ENCODE data around the gene KCNG2. TPM values are rescaled to one million over a fixed set of nuclear protein-coding genes. Genes with fewer than 3 reads are reported as not detected.

KCNG2 gene
- total and polyA plus RNA-seq, 4 donors: 0.03 to 0.23 (median 0.08) TPM; not detected in 1

DNA sequence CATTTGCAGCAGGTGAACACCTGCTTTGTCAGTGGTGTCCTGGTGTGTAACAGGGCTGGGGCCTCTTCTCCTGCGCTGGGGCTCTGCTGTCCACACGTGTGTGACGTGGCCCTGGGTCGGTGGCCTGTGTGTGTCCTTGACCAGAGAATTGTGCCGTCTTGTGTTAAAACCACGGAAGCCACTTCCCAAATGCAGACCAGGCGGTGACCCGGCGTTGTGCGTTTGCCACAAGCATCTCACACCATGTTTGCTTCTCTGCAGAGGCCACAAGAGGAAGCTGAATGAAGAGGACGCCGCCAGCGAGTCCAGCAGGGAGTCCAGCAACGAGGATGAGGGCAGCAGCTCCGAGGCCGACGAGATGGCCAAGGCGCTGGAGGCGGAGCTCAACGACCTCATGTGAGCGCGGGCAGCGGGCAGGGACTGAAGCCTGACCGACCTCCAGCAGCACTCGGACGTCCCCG is 44.3 kb upstream of the KCNG2 start:
- DNase-seq (ENCODE audit: low spot score): no peak
- Histone ChIP-seq H3K9ac (ENCODE audit: low read depth in 1 of 2, low read length in 2 of 2) (no peak overlapping the region), H3K27ac (ENCODE audit: low read depth in 1 of 2, low read length in 2 of 2) (no peak overlapping the region), H3K27me3 (ENCODE audit: control insufficient read depth in 4 of 4, insufficient read depth in 4 of 4, low read length in 3 of 4) (no peaks in the 10 kb centered on the region), H3K36me3 (ENCODE audit: control insufficient read depth in 4 of 4, insufficient read depth in 3 of 4, low read depth in 1 of 4, low read length in 3 of 4) (peaks cover 3 to 24% (median 13%) of the 10 kb centered on the region in 4 donors), H3K4me3 (ENCODE audit: low read depth in 1 of 3, low read length in 3 of 3) (no peak overlapping the region), H3K9me3 (ENCODE audit: control insufficient read depth in 4 of 4, low read length in 3 of 4) (no peaks in the 10 kb centered on the region), H3K4me1 (ENCODE audit: control insufficient read depth in 4 of 4, insufficient read depth in 4 of 4, low read length in 3 of 4) (no peaks in the 10 kb centered on the region)
- WGBS: 92% methylated on average over 27 of the region's 27 CpGs
- TF ChIP-seq NR2F2 (IDR thresholded peaks at IDR 0.05): no peak
- TF ChIP-seq HNF4G (IDR thresholded peaks at IDR 0.05): no peak
- TF ChIP-seq SP1 (IDR thresholded peaks at IDR 0.05): no peak
- TF ChIP-seq GABPA (IDR thresholded peaks at IDR 0.05 in 1 of 2, conservative IDR thresholded peaks at IDR 0.05 in 1 of 2): no peak
- TF ChIP-seq YY1 (IDR thresholded peaks at IDR 0.05): no peak
- no peak for TF ChIP-seq FOXA2 (IDR thresholded peaks at IDR 0.05)
- TF ChIP-seq, protein P1, sequence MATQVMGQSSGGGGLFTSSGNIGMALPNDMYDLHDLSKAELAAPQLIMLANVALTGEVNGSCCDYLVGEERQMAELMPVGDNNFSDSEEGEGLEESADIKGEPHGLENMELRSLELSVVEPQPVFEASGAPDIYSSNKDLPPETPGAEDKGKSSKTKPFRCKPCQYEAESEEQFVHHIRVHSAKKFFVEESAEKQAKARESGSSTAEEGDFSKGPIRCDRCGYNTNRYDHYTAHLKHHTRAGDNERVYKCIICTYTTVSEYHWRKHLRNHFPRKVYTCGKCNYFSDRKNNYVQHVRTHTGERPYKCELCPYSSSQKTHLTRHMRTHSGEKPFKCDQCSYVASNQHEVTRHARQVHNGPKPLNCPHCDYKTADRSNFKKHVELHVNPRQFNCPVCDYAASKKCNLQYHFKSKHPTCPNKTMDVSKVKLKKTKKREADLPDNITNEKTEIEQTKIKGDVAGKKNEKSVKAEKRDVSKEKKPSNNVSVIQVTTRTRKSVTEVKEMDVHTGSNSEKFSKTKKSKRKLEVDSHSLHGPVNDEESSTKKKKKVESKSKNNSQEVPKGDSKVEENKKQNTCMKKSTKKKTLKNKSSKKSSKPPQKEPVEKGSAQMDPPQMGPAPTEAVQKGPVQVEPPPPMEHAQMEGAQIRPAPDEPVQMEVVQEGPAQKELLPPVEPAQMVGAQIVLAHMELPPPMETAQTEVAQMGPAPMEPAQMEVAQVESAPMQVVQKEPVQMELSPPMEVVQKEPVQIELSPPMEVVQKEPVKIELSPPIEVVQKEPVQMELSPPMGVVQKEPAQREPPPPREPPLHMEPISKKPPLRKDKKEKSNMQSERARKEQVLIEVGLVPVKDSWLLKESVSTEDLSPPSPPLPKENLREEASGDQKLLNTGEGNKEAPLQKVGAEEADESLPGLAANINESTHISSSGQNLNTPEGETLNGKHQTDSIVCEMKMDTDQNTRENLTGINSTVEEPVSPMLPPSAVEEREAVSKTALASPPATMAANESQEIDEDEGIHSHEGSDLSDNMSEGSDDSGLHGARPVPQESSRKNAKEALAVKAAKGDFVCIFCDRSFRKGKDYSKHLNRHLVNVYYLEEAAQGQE (IDR thresholded peaks at IDR 0.05): no peak
- TF ChIP-seq TAF1 (conservative IDR thresholded peaks at IDR 0.05): no peak
- TF ChIP-seq JUND (IDR thresholded peaks at IDR 0.05): no peak
- no peak for TF ChIP-seq EGR1 (IDR thresholded peaks at IDR 0.05; ENCODE audit: low read depth in 2 of 2)

DNA sequence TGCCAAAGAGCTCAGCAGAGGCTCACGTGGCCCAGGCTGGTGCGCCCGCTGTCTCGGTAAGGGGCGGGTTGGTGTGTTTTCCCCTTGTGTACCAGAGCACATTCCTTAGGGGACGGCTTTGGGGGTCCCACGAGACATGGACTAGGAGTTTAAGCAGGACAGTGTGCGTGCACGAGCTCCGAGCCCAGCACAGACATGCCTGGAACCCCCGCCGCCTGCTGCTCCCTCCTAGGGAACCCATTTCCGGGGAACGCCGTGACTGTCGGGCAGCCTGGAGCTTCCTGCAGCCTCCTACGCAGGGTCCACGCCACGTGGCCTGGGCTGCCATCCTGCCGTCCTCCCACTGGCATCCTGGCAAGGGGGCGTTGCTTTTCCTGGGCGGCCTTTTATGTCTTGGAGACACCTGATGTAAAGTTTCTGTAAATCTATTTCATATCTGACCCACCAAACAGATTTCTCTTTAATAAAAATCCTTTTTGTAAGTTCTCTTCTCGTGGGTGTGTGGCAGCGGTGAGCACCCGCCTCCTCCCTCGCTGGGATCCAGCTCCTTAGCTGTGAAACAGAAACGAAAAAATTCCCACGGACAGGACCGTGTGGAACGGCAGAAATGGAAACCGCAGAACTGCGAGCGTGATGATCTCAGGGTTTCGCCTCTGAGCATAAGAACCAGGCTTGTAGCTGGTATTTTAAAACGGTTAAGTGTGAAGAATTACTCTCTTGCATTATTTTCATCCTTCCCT is 43.5 kb upstream of the KCNG2 start:
- H3K9ac ChIP-seq (ENCODE audit: low read depth in 1 of 2, low read length in 2 of 2): no peak overlapping the region
- no peaks in the 10 kb centered on the region for H3K27me3 ChIP-seq (ENCODE audit: control insufficient read depth in 4 of 4, insufficient read depth in 4 of 4, low read length in 3 of 4)
- no peaks in the 10 kb centered on the region for H3K9me3 ChIP-seq (ENCODE audit: control insufficient read depth in 4 of 4, low read length in 3 of 4)
- DNase-seq (ENCODE audit: low spot score): no peak
- no peak overlapping the region for H3K27ac ChIP-seq (ENCODE audit: low read depth in 1 of 2, low read length in 2 of 2)
- 98% methylated on average over 35 of the region's 35 CpGs for WGBS
- no peak overlapping the region for H3K4me3 ChIP-seq (ENCODE audit: low read depth in 1 of 3, low read length in 3 of 3)
- TF ChIP-seq GABPA (IDR thresholded peaks at IDR 0.05 in 1 of 2, conservative IDR thresholded peaks at IDR 0.05 in 1 of 2) (no peak), EGR1 (IDR thresholded peaks at IDR 0.05; ENCODE audit: low read depth in 2 of 2) (no peak), JUND (IDR thresholded peaks at IDR 0.05) (no peak), YY1 (IDR thresholded peaks at IDR 0.05) (no peak), HNF4A (conservative IDR thresholded peaks at IDR 0.05) (no peak), RAD21 (IDR thresholded peaks at IDR 0.05) (no peak), FOXA1 (IDR thresholded peaks at IDR 0.05) (no peak), HNF4G (IDR thresholded peaks at IDR 0.05) (no peak), SP1 (IDR thresholded peaks at IDR 0.05) (no peak), NR2F2 (IDR thresholded peaks at IDR 0.05) (no peak), TAF1 (conservative IDR thresholded peaks at IDR 0.05) (no peak)
- TF ChIP-seq, protein P2, sequence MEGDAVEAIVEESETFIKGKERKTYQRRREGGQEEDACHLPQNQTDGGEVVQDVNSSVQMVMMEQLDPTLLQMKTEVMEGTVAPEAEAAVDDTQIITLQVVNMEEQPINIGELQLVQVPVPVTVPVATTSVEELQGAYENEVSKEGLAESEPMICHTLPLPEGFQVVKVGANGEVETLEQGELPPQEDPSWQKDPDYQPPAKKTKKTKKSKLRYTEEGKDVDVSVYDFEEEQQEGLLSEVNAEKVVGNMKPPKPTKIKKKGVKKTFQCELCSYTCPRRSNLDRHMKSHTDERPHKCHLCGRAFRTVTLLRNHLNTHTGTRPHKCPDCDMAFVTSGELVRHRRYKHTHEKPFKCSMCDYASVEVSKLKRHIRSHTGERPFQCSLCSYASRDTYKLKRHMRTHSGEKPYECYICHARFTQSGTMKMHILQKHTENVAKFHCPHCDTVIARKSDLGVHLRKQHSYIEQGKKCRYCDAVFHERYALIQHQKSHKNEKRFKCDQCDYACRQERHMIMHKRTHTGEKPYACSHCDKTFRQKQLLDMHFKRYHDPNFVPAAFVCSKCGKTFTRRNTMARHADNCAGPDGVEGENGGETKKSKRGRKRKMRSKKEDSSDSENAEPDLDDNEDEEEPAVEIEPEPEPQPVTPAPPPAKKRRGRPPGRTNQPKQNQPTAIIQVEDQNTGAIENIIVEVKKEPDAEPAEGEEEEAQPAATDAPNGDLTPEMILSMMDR (IDR thresholded peaks at IDR 0.05; ENCODE audit: low read depth, low read length, missing input control): no peak
- TF ChIP-seq, protein P3, sequence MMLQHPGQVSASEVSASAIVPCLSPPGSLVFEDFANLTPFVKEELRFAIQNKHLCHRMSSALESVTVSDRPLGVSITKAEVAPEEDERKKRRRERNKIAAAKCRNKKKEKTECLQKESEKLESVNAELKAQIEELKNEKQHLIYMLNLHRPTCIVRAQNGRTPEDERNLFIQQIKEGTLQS (IDR thresholded peaks at IDR 0.05): no peak
- TF ChIP-seq, protein P1 (IDR thresholded peaks at IDR 0.05): no peak
- TF ChIP-seq, protein P4, sequence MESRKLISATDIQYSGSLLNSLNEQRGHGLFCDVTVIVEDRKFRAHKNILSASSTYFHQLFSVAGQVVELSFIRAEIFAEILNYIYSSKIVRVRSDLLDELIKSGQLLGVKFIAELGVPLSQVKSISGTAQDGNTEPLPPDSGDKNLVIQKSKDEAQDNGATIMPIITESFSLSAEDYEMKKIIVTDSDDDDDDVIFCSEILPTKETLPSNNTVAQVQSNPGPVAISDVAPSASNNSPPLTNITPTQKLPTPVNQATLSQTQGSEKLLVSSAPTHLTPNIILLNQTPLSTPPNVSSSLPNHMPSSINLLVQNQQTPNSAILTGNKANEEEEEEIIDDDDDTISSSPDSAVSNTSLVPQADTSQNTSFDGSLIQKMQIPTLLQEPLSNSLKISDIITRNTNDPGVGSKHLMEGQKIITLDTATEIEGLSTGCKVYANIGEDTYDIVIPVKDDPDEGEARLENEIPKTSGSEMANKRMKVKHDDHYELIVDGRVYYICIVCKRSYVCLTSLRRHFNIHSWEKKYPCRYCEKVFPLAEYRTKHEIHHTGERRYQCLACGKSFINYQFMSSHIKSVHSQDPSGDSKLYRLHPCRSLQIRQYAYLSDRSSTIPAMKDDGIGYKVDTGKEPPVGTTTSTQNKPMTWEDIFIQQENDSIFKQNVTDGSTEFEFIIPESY (IDR thresholded peaks at IDR 0.05): no peak
- H3K4me1 ChIP-seq (ENCODE audit: control insufficient read depth in 4 of 4, insufficient read depth in 4 of 4, low read length in 3 of 4): no peaks in the 10 kb centered on the region
- H3K36me3 ChIP-seq (ENCODE audit: control insufficient read depth in 4 of 4, insufficient read depth in 3 of 4, low read depth in 1 of 4, low read length in 3 of 4): peaks cover 3 to 24% (median 13%) of the 10 kb centered on the region in 4 donors

All from liver (tissue), 9 donors.